Hypothalamus (tissue), 51 donors: ENCODE results near the gene DNLZ.

Experiments used
- DNase-seq, 51 donors: peaks; one replicate each; lab custom pipeline; 2025; lab: John Stamatoyannopoulos, UW

Gene DNLZ

GRCh38 chr9:136334541-136334940 is 29.0 kb downstream of the DNLZ start:
- no peak for DNase-seq

- no peak for DNase-seq
Measured at GRCh38 chr9:136333486-136333885, 30.1 kb downstream of the DNLZ start.

- no peak for DNase-seq
Measured at GRCh38 chr9:136333045-136333444, 30.5 kb downstream of the DNLZ start.

- no peak for DNase-seq
Measured at GRCh38 chr9:136332482-136332983, 31.0 kb downstream of the DNLZ start.

GRCh38 chr9:136331556-136332481 is 31.7 kb downstream of the DNLZ start:
- DNase-seq, result no peak

- DNase-seq, result no peak
Measured at GRCh38 chr9:136331030-136331429, 32.5 kb downstream of the DNLZ start.

- DNase-seq, result no peak
Measured at GRCh38 chr9:136330406-136330990, 33.0 kb downstream of the DNLZ start.

GRCh38 chr9:136329636-136330405 is 33.7 kb downstream of the DNLZ start:
- DNase-seq, result no peak

- DNase-seq, result no peak
Measured at GRCh38 chr9:136329211-136329627, 34.3 kb downstream of the DNLZ start.

- peak in 26 of 51 donors; percentile 17 to 72 (median 44) for DNase-seq
Measured at GRCh38 chr9:136328622-136329041, 34.9 kb downstream of the DNLZ start.

GRCh38 chr9:136328011-136328621 is 35.4 kb downstream of the DNLZ start:
- peak in 1 of 51 donors; percentile 40 for DNase-seq

- peak in 33 of 51 donors; percentile 10 to 76 (median 45) for DNase-seq
Measured at GRCh38 chr9:136327304-136327974, 36.1 kb downstream of the DNLZ start, which contains the start of gene GPSM1. GPSM1 (plus strand) TSS chr9:136327539; CDS start chr9:136327696, 157 bp downstream.

GRCh38 chr9:136326761-136327303 is 36.7 kb downstream of the DNLZ start:
- no peak for DNase-seq

GRCh38 chr9:136326061-136326760 is 37.3 kb downstream of the DNLZ start:
- peak in 19 of 51 donors; percentile 7 to 64 (median 26) for DNase-seq

GRCh38 chr9:136325358-136325757 is 38.2 kb downstream of the DNLZ start:
- DNase-seq, result no peak

- DNase-seq, result no peak
Measured at GRCh38 chr9:136324501-136325300, 38.8 kb downstream of the DNLZ start.

- no peak for DNase-seq
Measured at GRCh38 chr9:136323371-136323789, 40.2 kb downstream of the DNLZ start.

GRCh38 chr9:136322756-136323330 is 40.7 kb downstream of the DNLZ start:
- DNase-seq, result no peak
